Parathyroid adenoma (tissue), 2 donors: ENCODE results near the gene PALLD.
"Not testable (repeated sequence)": the region's sequence is repeated elsewhere in the genome, so short reads cannot be mapped to it uniquely, and the experiment has no call there.

Source experiments
- H2AFZ ChIP-seq: fragments of 300-600 bp; sonication (generic); one replicate; pipeline ENCODE4 v1.7.0; 2017; ENCODE audit warnings: antibody characterized with exemption, mild to moderate bottlenecking
- H3K27ac ChIP-seq: fragments of 300-600 bp; sonication (generic); one replicate; pipeline ENCODE4 v1.7.0; 2017
- H3K27me3 ChIP-seq: fragments of 300-600 bp; sonication (generic); one replicate; pipeline ENCODE4 v1.7.0; 2017; ENCODE audit warnings: low read length; ENCODE audit not compliant: control insufficient read depth, insufficient read depth
- H3K36me3 ChIP-seq: fragments of 300-600 bp; sonication (generic); one replicate; pipeline ENCODE4 v1.7.0; 2017; ENCODE audit warnings: low read length; ENCODE audit not compliant: control insufficient read depth, insufficient read depth
- H3K4me1 ChIP-seq: fragments of 300-600 bp; sonication (generic); one replicate; pipeline ENCODE4 v1.7.0; 2017; ENCODE audit warnings: control low read depth
- H3K4me2 ChIP-seq: fragments of 300-600 bp; sonication (generic); one replicate; pipeline ENCODE4 v1.7.0; 2017; ENCODE audit warnings: low read length
- H3K4me3 ChIP-seq: fragments of 300-600 bp; sonication (generic); one replicate; pipeline ENCODE4 v1.7.0; 2017; ENCODE audit warnings: low read depth, low read length
- H3K79me2 ChIP-seq: fragments of 300-600 bp; sonication (generic); one replicate; pipeline ENCODE4 v1.7.0; 2017; ENCODE audit warnings: control low read depth
- H3K9ac ChIP-seq: fragments of 300-600 bp; sonication (generic); one replicate; pipeline ENCODE4 v1.7.0; 2017; ENCODE audit warnings: mild to moderate bottlenecking
- H3K9me3 ChIP-seq: fragments of 300-600 bp; sonication (generic); one replicate; pipeline ENCODE4 v1.7.0; 2017; ENCODE audit warnings: low read length; ENCODE audit not compliant: control insufficient read depth
- TF ChIP-seq, protein P1 (sequence below): fragments of 300-600 bp; sonication (generic); IDR thresholded peaks from one replicate; pipeline ENCODE4 v1.7.0; 2017; ENCODE audit warnings: antibody characterized with exemption, mild to moderate bottlenecking
- donor health status: primary hyperparathyroidism.

PALLD gene

DNA sequence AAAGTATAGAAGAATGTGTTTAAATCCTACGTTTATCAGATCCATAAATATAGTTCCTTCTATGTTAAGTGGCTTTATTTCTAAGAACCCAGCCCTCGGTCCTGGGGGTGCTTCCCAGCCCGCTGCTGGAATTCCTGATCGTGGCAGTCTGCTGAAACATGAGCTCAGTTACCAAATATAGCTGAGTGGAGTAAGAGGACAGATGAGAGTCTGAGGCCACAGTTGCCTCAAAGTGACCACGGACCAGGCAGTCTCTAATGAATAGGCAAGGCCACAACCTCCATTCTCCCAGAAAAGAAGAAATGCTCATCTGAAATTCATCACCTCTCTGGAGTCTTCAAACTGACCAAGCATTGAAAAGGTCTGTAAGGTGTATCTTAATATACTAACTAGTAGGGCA is at the start of gene PALLD:
TSS of gene PALLD (plus strand) at position 219 of the 400 bp plus-strand sequence.
- H3K36me3 ChIP-seq: no peaks in the 10 kb centered on the region
- no peaks in the 10 kb centered on the region for H3K79me2 ChIP-seq
- H3K9ac ChIP-seq: no peak within 1 kb of the TSS
- H3K9me3 ChIP-seq: no peaks in the 10 kb centered on the region
- no peak within 1 kb of the TSS for H2AFZ ChIP-seq
- H3K4me3 ChIP-seq: no peak within 1 kb of the TSS
- TF ChIP-seq, protein P1, sequence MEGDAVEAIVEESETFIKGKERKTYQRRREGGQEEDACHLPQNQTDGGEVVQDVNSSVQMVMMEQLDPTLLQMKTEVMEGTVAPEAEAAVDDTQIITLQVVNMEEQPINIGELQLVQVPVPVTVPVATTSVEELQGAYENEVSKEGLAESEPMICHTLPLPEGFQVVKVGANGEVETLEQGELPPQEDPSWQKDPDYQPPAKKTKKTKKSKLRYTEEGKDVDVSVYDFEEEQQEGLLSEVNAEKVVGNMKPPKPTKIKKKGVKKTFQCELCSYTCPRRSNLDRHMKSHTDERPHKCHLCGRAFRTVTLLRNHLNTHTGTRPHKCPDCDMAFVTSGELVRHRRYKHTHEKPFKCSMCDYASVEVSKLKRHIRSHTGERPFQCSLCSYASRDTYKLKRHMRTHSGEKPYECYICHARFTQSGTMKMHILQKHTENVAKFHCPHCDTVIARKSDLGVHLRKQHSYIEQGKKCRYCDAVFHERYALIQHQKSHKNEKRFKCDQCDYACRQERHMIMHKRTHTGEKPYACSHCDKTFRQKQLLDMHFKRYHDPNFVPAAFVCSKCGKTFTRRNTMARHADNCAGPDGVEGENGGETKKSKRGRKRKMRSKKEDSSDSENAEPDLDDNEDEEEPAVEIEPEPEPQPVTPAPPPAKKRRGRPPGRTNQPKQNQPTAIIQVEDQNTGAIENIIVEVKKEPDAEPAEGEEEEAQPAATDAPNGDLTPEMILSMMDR: no peak
- no peak within 1 kb of the TSS for H3K4me2 ChIP-seq
- no peak within 1 kb of the TSS for H3K27ac ChIP-seq
- no peaks in the 10 kb centered on the region for H3K4me1 ChIP-seq
- H3K27me3 ChIP-seq: no peaks in the 10 kb centered on the region

- H3K27me3 ChIP-seq, H2AFZ ChIP-seq, H3K27ac ChIP-seq, H3K36me3 ChIP-seq, H3K4me3 ChIP-seq, H3K4me1 ChIP-seq, H3K9ac ChIP-seq, H3K9me3 ChIP-seq, H3K4me2 ChIP-seq, H3K79me2 ChIP-seq: not testable (repeated sequence)
Observed at GRCh38 chr4:168449063-168449462, 47.8 kb upstream of the PALLD start.

- Histone ChIP-seq H3K79me2 (no peaks in the 10 kb centered on the region), H3K27ac (no peak overlapping the region), H3K9me3 (no peaks in the 10 kb centered on the region), H3K27me3 (no peaks in the 10 kb centered on the region), H3K9ac (no peak overlapping the region), H2AFZ (no peak overlapping the region), H3K4me2 (no peak overlapping the region), H3K36me3 (no peaks in the 10 kb centered on the region), H3K4me1 (no peaks in the 10 kb centered on the region), H3K4me3 (no peak overlapping the region)
- TF ChIP-seq, protein P1: no peak
Observed at GRCh38 chr4:168449719-168450452, 47.0 kb upstream of the PALLD start.

DNA sequence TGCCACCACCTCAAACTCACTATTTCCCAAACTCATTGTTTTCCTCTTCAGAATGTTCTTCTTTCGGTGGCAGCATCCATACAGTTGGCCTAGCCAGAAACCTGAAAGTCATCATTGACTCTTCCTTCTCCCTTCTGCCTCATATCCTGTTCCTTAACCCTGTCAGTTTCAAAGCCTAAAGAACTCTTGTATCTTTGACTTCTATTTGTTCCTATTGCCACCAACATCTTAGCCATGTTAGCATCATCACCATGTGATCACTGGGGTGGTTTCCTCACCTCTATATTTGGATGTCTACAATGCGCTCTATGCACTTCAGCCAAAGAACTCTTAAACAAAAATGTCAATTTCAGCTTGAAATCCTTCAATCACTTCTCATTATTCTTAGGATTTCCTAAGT is 45.5 kb upstream of the PALLD start:
- no peak overlapping the region for H3K4me3 ChIP-seq
- no peaks in the 10 kb centered on the region for H3K27me3 ChIP-seq
- TF ChIP-seq, protein P1: no peak
- no peaks in the 10 kb centered on the region for H3K36me3 ChIP-seq
- H3K27ac ChIP-seq: no peak overlapping the region
- no peaks in the 10 kb centered on the region for H3K4me1 ChIP-seq
- H3K9me3 ChIP-seq: no peaks in the 10 kb centered on the region
- no peak overlapping the region for H3K9ac ChIP-seq
- H2AFZ ChIP-seq: no peak overlapping the region
- no peak overlapping the region for H3K4me2 ChIP-seq
- no peaks in the 10 kb centered on the region for H3K79me2 ChIP-seq

DNA sequence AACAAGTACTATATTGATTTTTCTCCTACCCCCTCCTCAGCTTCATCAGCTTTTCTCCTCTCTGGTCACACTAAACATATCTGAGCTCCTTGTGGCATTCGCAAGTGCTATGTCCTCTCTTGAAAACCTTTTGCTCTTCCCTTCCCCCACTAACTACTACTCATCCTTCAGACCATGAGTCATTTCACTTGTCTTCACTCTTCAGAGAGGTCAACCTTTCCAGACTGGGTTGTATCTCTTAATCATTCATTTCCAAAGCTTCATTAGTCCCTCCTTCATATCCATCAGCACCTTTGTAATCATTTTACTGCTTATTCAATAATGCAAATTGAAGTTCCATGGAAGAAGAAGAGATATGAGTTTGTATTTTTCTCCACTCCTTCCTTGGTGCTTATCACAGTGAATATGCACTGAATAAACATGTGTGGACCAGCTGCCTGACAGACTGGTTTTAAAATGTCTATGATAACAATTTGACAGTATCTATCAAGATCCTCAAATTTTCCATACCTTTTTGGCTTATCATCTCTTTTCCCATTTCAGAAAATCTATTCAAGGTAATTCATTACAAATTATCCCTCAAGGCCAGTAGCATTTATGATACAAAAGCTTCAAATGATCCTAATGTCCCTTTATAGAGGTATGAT is 45.0 kb upstream of the PALLD start:
- Histone ChIP-seq H3K4me3 (no peak overlapping the region), H3K9ac (no peak overlapping the region), H3K9me3 (no peaks in the 10 kb centered on the region), H3K79me2 (no peaks in the 10 kb centered on the region), H3K4me2 (no peak overlapping the region), H3K4me1 (no peaks in the 10 kb centered on the region), H3K27ac (no peak overlapping the region), H3K36me3 (no peaks in the 10 kb centered on the region), H2AFZ (no peak overlapping the region), H3K27me3 (no peaks in the 10 kb centered on the region)
- TF ChIP-seq, protein P1: no peak
